Measurements from ENCODE around the gene ALX4. TPM values are rescaled to one million over a fixed set of nuclear protein-coding genes. Genes with fewer than 3 reads are reported as not detected.
A peak's percentile ranks its signal among the peaks of the same experiment; 100 is the strongest.

Gene ALX4
- total RNA-seq (2014; rRNA removed; shearing (Covaris generic)): 0.08 TPM in 1 of 2 replicates, not detected in the other
- polyA plus RNA-seq (2015; cell fraction: cytosol; rRNA removed): 0.07 and 0.22 TPM in 2 replicates
- polyA plus RNA-seq (2015; cell fraction: nucleus; rRNA removed): not detected in 2 replicates

DNA sequence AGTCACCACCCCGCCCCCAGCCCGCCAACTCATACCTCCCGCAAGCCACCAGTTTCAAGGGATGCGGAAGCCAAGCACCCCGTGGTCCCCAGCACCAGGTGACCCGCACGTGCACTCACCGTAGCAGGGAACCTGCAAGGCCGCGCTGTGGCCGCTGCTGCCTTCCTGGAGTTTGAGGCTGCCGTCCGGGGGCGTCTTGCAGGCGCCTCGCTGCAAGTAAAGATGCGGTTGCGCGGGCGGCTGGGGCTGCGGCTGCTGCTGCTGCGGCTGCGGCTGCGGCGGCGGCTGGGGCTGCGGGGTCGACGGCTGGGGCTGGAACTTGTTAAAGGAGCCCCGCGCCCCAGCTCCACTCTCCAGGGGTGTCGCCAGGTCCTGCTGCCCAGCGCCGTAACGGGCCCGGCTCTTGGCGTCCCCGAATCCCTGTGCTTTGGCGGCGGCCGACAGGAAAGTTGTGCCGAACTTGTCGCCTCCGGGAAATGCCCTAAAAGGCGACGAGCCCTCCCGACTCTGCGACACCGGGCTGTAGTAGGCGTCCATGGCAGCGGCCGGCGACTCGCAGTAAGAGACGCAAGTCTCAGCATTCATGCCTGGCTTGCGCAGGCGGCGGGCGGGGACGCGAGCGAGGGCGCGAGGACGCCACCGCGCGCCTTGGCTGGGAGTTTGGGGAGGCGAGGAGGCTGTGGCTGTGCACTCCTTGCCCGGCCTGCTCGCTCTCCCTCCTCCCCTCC is at the start of gene ALX4:
ALX4 (minus strand) TSS at position 662 of the 728 bp plus-strand sequence; CDS start at position 585, 77 bp downstream.
- DNase-seq (ENCODE audit: low read depth, low spot score): no peak
- in situ Hi-C loops (cut with HindIII; ENCODE audit: low pct_unique_long_range_greater_than_20kb, low sequenced_read_pairs): no loop called here

DNA sequence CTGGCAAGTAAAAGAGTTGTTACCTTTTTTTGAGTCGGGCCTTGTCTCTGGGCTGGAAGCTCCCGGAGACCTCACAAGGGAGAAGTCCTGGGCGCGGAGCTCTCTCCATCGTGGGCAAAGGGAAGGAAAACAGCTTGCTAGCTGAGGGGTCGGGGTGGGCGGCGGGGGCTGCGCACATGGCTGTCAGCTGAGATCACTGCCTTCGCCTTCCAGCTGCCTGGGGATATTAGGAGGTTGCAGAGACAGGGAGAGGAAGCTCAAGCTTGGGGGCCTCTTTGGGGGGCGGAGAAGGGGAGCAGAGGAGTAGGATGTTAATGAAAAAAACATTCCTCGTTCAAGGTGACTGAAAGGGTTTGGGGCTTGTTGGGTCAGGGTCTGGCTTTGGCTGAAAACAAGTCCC is 49.2 kb upstream of the ALX4 start:
- no peak for DNase-seq (ENCODE audit: low read depth, low spot score)
- in situ Hi-C loops (cut with HindIII; ENCODE audit: low pct_unique_long_range_greater_than_20kb, low sequenced_read_pairs): no loop called here

DNA sequence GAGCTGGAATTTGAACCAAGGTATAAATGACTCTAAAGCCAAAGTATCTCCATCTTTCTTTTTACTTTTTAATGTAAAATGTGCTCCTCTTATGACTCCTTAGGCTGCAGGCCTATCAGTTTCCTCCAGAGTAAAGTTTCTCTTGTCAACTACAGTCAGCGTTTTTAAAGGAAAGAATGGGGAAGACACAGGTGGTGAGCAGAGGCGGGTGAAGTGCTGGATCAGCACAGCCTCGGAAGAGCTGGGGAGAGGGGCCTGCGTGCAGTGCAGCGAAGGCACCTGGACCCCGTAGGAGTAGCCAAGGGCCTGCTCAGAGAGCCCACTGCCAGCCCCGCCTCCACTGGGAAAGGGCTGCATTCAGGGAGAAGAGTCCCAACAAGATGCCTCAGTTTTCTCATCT is 48.8 kb upstream of the ALX4 start:
- in situ Hi-C loops (cut with HindIII; ENCODE audit: low pct_unique_long_range_greater_than_20kb, low sequenced_read_pairs): no loop called here
- DNase-seq (ENCODE audit: low read depth, low spot score): no peak

DNA sequence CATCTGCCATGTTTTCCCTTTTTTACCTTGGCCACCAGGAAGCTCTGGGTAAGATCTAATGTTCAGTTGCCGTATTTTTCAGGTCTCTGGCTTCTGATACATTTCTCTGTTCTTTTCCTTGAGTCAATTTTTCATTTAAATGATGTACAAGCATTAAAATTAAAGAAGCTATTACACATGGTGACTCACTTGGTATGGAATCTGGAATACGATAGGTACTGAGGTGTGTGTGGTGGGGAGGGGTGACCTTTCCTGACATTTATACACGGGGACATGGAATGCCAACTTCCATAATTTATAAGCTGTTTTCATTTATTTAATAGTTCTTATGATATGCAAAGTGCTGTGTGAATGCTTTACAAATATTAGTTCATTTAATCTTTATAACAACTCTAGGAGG is 47.8 kb upstream of the ALX4 start:
- in situ Hi-C loops (cut with HindIII; ENCODE audit: low pct_unique_long_range_greater_than_20kb, low sequenced_read_pairs): no loop called here
- DNase-seq (ENCODE audit: low read depth, low spot score): no peak

DNA sequence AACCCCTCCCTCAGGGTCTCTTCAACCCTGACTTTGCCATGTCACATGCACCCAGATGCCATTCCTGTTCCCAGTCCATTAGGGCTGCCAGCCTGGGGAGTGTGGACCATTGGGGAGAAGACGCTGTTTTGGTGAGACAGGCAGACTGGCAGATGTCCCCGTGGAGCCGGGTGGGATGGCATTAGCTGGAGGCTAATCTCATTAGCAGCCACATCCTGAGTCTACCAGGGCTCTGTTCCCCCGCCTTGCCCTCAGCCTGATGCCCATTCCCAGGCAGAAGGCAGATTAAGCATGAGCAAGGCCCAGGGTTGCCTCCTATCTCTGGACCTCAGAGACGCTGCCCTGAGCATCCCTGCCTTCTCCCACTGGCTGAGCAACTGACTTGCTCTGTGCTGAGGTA is 46.4 kb upstream of the ALX4 start:
- in situ Hi-C loops (cut with HindIII; ENCODE audit: low pct_unique_long_range_greater_than_20kb, low sequenced_read_pairs): no loop called here

DNA sequence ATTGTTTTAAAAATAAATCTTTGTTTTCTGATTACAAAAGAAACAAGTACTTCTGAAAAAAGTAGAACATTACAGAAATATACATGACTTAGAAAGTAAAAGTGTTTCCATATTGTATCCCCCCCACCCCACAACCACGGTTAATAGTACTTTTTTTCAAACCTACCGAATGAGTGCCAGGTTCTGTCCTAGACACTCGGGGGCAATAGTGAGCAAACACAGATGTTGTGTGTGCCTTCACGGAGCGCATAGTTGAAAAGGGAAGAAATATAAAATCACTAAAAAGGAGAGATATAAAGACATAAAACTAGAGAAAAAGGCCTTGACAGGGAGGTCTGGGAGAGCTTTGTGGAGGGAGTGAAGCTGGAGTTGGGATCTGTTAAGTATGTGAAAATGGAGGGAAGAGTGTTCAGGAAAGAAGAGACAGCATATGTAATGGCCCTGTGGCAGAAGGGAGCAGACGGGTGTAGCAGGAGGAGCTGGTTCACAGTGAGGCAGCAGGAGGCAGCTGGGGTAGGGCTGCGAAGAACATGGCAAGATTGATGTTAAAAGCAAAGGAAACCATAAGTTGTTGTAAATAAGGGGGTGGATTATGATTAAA is 42.1 kb upstream of the ALX4 start:
- in situ Hi-C loops (cut with HindIII; ENCODE audit: low pct_unique_long_range_greater_than_20kb, low sequenced_read_pairs): no loop called here
- peak; percentile 32 for DNase-seq (ENCODE audit: low read depth, low spot score)

More for the DNA sequence above, 46.4 kb upstream of the ALX4 start:
- no peak for DNase-seq (ENCODE audit: low read depth, low spot score)

DNA sequence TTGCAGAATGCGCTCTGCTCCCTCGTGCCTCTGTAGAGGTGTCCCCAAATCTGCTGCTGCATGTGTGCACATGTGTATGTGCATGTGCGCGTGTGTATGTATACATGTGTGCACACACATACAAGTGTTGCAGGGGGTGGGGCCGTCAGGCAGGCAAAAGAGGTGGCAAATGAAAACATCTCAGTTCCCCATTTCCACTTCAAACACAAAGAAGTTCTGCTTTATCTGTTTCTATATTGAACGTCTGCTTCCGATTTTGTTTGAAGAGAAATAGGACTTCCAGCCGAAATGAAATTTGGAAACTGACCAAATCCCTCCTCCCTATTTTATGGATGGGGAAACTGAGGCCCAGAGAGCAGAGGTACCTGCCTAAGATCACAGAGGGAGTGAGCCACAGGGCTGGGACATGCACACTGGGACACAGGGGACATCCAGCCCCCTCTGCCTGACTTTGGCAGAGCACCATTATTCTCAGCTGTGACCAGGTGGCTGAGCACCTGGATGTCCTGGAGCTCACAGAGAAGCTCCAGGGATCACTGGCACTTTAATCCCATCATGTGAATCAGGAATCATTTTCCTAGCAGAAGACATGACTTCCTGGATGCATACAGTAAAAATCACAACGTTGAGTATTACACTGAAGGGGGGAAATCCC is 41.2 kb upstream of the ALX4 start:
- DNase-seq (ENCODE audit: low read depth, low spot score): no peak
- in situ Hi-C loops (cut with HindIII; ENCODE audit: low pct_unique_long_range_greater_than_20kb, low sequenced_read_pairs): no loop called here

DNA sequence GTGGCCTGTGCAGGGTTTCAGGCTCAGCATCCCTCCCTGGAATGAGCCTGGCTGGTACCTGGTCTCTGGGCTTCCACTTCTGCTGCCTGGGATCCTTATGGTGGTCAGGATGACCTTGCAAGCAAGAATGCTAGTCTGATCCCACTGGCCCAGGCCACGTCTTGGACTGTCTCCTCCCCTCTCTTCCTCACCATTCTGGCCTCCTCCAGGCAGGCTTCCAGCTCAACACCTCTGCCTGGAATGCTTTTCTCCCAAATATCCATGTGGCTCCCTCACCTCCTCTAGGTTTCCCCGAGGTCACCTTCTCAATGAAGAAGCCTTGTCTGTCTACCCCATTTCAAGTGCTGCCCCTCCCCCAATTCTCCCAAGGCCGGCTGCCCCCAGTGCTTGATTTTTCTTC is 39.4 kb upstream of the ALX4 start:
- no peak for DNase-seq (ENCODE audit: low read depth, low spot score)
- in situ Hi-C loops (cut with HindIII; ENCODE audit: low pct_unique_long_range_greater_than_20kb, low sequenced_read_pairs): no loop called here

DNA sequence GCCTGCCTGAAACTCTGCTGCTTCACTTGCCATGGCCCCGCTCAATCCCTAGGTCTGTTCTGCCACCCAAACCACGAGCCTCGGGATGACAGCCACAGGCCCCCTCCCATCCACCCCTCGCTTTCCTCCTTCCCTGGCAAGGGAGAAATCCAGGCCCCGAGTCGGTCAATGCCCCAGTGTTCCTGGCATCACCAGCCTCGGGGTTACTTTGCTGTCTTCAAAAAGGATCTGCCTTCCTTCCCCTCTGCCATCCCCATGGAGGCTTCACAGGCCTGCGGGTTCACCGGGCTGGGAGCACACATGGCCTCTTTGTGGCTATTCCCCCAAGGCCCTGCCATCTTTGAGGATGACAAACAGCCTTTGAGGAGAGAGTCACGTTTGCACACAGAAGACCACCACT is 38.8 kb upstream of the ALX4 start:
- in situ Hi-C loops (cut with HindIII; ENCODE audit: low pct_unique_long_range_greater_than_20kb, low sequenced_read_pairs): no loop called here
- peak; percentile 11 for DNase-seq (ENCODE audit: low read depth, low spot score)

DNA sequence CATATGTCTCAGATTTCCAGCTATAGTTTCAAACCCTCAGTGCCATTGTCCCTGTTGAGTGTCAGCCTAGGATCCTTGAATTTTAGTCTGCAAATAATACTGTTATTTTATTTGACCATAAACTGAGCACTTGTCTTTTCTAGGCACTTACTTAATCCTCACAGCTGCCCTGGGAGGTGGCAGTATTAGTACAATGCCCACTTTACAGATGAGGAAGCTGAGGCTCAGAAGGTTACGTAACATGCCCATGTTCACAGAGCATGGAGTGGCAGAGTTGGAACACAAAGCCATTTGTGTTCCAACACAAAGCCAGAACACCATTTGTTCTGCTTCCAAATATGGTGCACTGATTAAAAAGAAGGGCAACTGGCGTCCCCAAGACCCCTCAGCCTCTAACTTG is 38.2 kb upstream of the ALX4 start:
- in situ Hi-C loops (cut with HindIII; ENCODE audit: low pct_unique_long_range_greater_than_20kb, low sequenced_read_pairs): no loop called here
- no peak for DNase-seq (ENCODE audit: low read depth, low spot score)

DNA sequence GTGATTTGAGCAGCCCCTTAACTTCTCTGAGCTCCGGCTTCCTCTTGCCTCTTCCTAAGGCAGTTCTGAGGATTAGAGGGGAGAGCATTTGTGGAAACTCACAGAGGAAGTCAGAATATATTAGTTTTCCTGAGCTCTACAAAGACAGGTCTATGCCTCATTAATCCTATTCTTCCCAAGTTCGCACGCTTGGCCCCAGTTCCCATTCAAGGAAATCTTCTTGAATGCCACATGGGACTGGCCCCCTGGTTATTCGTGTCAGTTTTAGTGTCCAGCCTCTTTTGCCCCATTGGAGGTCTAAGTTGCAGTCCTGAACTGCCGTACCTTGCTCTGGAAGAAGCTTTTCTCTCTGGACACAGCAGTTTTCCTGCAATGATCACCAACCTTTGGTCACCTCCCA is 37.6 kb upstream of the ALX4 start:
- in situ Hi-C loops (cut with HindIII; ENCODE audit: low pct_unique_long_range_greater_than_20kb, low sequenced_read_pairs): no loop called here
- no peak for DNase-seq (ENCODE audit: low read depth, low spot score)

DNA sequence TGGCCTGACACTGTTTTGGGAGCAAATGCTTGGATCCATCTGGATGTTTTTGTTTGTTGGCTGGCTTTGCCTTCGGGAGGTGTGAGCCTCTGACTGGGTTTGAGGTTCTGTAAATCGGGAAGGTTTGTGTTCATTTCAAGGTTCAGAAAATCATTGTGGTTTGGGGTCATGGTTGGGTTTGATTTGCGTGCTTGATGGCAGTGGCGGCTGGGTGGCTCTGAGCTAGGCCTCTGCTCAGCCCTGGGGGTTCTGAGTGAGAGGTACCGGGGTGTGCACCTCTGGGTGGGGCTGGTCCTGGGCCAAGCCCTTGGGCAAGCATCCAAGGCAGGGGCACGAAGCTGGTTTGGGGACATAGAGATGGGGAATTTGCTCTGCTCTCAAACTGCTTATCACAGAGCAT is 37.0 kb upstream of the ALX4 start:
- in situ Hi-C loops (cut with HindIII; ENCODE audit: low pct_unique_long_range_greater_than_20kb, low sequenced_read_pairs): no loop called here
- DNase-seq (ENCODE audit: low read depth, low spot score): no peak

DNA sequence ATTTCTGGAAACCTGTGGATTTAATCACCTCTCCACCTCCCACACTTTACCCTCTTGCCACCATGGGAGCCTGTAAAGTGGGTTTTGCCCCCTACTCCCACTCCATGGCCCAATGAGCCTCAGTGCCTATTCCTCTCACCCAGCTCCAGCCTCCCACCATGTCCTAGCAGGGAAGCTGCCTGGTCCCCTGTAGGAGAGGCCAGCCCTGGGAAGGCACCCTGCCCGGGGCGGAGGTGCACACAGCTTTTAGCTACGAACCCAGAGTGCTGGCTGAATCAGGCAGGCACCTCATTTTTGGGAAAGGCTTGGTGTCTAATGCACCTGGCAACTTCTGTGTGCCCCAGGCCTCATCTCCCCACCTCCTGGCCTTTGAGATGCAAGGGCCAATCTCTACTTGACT is 35.8 kb upstream of the ALX4 start:
- no peak for DNase-seq (ENCODE audit: low read depth, low spot score)
- in situ Hi-C loops (cut with HindIII; ENCODE audit: low pct_unique_long_range_greater_than_20kb, low sequenced_read_pairs): no loop called here

DNA sequence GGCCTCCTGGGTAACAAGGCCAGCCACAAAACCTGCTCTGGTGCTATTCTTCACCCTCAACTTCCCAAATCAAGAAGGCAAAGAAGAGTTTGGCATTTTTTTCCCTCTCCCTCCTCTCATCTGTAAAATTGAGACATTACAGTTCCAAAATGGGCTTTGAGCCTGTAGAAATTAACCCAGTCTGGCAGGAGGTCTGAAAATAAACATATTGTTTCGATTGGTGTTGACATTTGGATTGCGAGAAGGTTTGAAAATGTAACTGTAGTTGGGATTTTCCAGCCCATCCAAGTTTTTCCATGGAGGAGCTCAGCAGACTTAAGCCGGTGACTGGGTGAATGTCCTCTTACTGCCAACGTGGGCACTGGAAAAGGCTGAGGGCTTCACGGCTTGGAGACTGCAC is 35.0 kb upstream of the ALX4 start:
- in situ Hi-C loops (cut with HindIII; ENCODE audit: low pct_unique_long_range_greater_than_20kb, low sequenced_read_pairs): no loop called here
- DNase-seq (ENCODE audit: low read depth, low spot score): no peak

DNA sequence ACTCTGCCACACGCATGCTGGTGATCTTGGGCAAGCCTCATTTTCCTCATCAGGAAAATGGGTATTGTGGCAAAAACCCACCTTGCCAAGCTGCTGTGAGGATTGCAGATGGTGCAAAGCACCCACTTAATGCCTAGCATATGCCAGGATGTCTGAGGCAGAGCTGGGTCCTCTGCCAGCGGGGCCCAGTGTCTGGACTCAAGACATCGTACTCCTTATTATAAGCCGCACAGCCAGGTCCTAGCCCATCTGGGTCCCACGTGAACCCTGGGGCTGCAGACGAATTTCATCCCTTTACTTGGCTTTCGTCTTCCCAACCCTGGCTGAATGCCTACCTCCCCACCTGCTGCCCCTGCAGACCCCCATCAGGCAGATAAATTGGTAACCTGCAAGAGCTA is 34.5 kb upstream of the ALX4 start:
- in situ Hi-C loops (cut with HindIII; ENCODE audit: low pct_unique_long_range_greater_than_20kb, low sequenced_read_pairs): no loop called here
- DNase-seq (ENCODE audit: low read depth, low spot score): no peak

DNA sequence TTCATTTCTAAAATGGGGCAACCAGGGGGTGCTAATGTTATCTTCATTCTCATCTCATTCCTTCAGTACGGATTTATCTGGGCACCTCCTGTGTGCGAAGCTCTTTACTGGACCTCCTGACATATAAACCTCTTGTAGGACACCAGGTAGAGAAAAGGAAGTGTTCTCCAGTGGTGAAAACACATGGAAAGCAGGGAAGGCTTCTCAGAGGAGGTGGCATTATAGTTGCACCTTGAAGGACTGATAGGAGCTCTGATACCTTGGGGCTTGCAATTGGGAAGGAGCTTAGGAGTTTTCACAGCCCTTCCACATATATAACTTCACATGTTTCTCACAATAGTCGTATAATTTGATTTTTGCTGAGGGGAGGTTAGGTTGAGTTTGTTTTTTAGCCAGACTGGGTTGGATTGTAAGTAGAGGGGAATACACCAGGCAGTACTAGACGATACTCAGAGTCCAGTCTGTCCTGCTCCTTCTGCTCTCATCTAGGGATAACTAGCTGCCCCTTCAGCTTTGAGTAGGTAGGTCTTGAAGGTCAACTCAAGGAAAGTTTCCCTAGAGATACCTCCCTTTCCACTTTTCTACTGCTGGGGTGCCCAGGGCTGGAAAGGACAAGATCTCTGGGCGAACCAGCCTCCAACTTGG is 34.0 kb upstream of the ALX4 start:
- no peak for DNase-seq (ENCODE audit: low read depth, low spot score)
- in situ Hi-C loops (cut with HindIII; ENCODE audit: low pct_unique_long_range_greater_than_20kb, low sequenced_read_pairs): no loop called here

DNA sequence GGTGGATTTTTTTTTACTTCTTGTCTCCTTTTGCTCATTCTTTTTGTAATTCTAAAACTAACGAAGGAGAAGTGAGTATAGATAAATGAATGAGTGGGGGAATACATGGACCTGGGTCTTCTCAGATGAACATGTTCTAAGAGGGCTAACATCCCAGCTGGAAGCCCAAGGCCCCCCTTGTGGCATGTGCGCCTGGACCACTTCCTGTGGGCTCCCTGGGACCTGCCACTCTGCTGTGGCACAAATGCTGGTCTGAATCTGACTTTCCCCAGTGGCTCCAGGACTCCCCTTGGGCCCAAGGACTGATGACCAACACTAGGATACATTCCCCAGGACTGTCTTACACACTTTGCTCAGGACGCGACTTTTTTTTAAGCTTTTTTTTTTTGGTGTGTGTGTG is 32.7 kb upstream of the ALX4 start:
- DNase-seq (ENCODE audit: low read depth, low spot score): no peak
- in situ Hi-C loops (cut with HindIII; ENCODE audit: low pct_unique_long_range_greater_than_20kb, low sequenced_read_pairs): no loop called here

DNA sequence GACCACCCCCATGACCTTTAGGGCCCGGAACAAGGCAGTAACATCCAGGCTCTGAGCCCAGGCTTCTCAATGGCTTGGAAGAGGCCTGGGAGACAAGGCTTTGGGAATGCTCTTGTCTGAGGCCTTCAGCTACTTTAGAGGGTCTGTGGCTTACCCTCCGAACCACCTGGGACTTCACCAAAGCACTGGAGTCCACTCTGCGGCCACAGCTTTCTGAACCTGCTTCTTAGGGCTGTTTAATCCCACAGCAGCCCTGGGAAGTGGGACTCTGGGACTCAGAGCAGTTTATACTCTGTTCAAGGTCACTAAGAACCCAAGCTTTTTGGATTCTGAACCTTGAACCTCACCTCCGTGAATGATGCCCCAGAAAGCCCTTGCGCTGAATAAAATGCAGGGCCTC is 30.7 kb upstream of the ALX4 start:
- DNase-seq (ENCODE audit: low read depth, low spot score): no peak
- in situ Hi-C loops (cut with HindIII; ENCODE audit: low pct_unique_long_range_greater_than_20kb, low sequenced_read_pairs): no loop called here

Measured in SK-MEL-5 (cell line).